ENCODE results near the gene MAPKAPK3. TPM values are rescaled to one million over a fixed set of nuclear protein-coding genes. Genes with fewer than 3 reads are reported as not detected.

The MAPKAPK3 gene
- total and polyA plus RNA-seq, 2 experiments from 2014 or later: 33.2 to 72.1 TPM

GRCh38 chr3:50650018-50650417, 33.1 kb downstream of the MAPKAPK3 start:
- Histone ChIP-seq H2AFZ (no peak overlapping the region), H3K9me3 (ENCODE audit: low read depth) (no peaks in the 10 kb centered on the region), H3F3A (ENCODE audit: insufficient read depth) (no peaks in the 10 kb centered on the region), H3K4me1 (ENCODE audit: insufficient read depth) (peaks cover 11% of the 10 kb centered on the region; the same call in 1 of the 2 replicates), H3K27me3 (replicated peaks; ENCODE audit: insufficient read depth) (no peaks in the 10 kb centered on the region), H4K20me1 (ENCODE audit: insufficient read depth) (no peaks in the 10 kb centered on the region), H3K4me3 (no peak overlapping the region), H3K9me2 (ENCODE audit: insufficient read depth) (no peaks in the 10 kb centered on the region), H3K4me2 (ENCODE audit: unreplicated experiment) (no peak overlapping the region), H3K27ac (no peak overlapping the region), H3K9ac (no peak overlapping the region), H3K36me3 (ENCODE audit: low read depth) (no peaks in the 10 kb centered on the region; the same call in 1 of the 2 replicates), H3K79me2 (ENCODE audit: insufficient read depth) (no peaks in the 10 kb centered on the region)
- in situ Hi-C loops (cut with MboI): no loop called here
- 93 to 100% methylated on average over 1 of the region's 1 CpG for WGBS, 2 experiments (ENCODE audit: low coverage in 1 of 2, low lambda C conversion rate in 2 of 2, missing lambda C conversion rate in 2 of 2)
- TF ChIP-seq EZH2 (IDR thresholded peaks at IDR 0.05; ENCODE audit: insufficient read depth, poor library complexity, severe bottlenecking) (no peak), EZH2phosphoT487 (IDR thresholded peaks at IDR 0.05; ENCODE audit: insufficient read depth, low read depth) (no peak)
- DNase-seq: no peak

GRCh38 chr3:50651445-50651844, 34.5 kb downstream of the MAPKAPK3 start:
- in situ Hi-C loops (cut with MboI): no loop called here
- Histone ChIP-seq H3K9ac (no peak overlapping the region), H4K20me1 (ENCODE audit: insufficient read depth) (no peaks in the 10 kb centered on the region), H3K4me3 (no peak overlapping the region), H3K4me1 (ENCODE audit: insufficient read depth) (peaks cover 14% of the 10 kb centered on the region; the same call in 1 of the 2 replicates), H3K27ac (no peak overlapping the region), H3K4me2 (ENCODE audit: unreplicated experiment) (no peak overlapping the region), H3K79me2 (ENCODE audit: insufficient read depth) (no peaks in the 10 kb centered on the region), H2AFZ (no peak overlapping the region), H3K9me3 (ENCODE audit: low read depth) (no peaks in the 10 kb centered on the region), H3K27me3 (replicated peaks; ENCODE audit: insufficient read depth) (no peaks in the 10 kb centered on the region), H3K36me3 (ENCODE audit: low read depth) (no peaks in the 10 kb centered on the region), H3K9me2 (ENCODE audit: insufficient read depth) (no peaks in the 10 kb centered on the region), H3F3A (ENCODE audit: insufficient read depth) (no peaks in the 10 kb centered on the region)
- no peak for TF ChIP-seq EZH2phosphoT487 (IDR thresholded peaks at IDR 0.05; ENCODE audit: insufficient read depth, low read depth)
- no peak for TF ChIP-seq EZH2 (IDR thresholded peaks at IDR 0.05; ENCODE audit: insufficient read depth, poor library complexity, severe bottlenecking)
- no peak for DNase-seq
- 85 to 86% methylated on average over 8 of the region's 8 CpGs for WGBS, 2 experiments (ENCODE audit: low coverage in 1 of 2, low lambda C conversion rate in 2 of 2, missing lambda C conversion rate in 2 of 2)

DNA sequence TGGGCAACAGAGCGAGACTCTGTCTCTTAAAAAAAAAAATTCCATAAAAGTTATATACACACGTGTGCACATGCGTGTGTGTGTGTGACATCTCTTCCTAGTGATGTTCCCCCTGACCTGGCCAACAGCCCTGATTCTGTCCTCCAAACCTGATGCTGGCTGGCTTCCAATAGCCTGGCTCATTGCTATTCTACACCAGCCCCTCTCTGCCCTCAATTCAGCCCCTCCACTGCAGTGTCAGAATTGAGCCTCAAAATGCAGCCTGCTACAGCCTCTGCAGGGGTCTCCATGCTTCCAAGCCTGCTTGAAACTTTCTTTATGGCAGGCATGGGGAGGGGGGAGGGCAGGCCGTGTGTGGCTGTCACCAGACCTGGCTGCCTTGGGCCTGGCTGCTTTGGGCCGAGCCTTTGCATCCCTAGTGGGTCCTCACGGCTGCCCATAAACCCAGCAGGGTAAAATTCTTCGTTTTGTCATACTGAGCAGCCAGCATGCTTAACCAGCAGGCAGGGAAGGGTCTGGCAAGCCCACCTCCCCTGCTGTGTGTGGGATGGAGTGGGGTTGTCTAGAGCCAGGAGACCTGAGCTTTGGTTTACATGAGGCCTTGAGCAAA, 35.1 kb downstream of the MAPKAPK3 start:
- peaks cover 14% of the 10 kb centered on the region; the same call in 1 of the 2 replicates for H3K4me1 ChIP-seq (ENCODE audit: insufficient read depth)
- H3F3A ChIP-seq (ENCODE audit: insufficient read depth): no peaks in the 10 kb centered on the region
- no peak overlapping the region for H3K4me2 ChIP-seq (ENCODE audit: unreplicated experiment)
- no peak overlapping the region for H3K9ac ChIP-seq
- no peak for DNase-seq
- no peak for TF ChIP-seq EZH2 (IDR thresholded peaks at IDR 0.05; ENCODE audit: insufficient read depth, poor library complexity, severe bottlenecking)
- no peak for TF ChIP-seq EZH2phosphoT487 (IDR thresholded peaks at IDR 0.05; ENCODE audit: insufficient read depth, low read depth)
- H3K4me3 ChIP-seq: no peak overlapping the region
- H3K27me3 ChIP-seq (replicated peaks; ENCODE audit: insufficient read depth): no peaks in the 10 kb centered on the region
- H2AFZ ChIP-seq: no peak overlapping the region
- in situ Hi-C loops (cut with MboI): no loop called here
- no peaks in the 10 kb centered on the region for H3K9me3 ChIP-seq (ENCODE audit: low read depth)
- no peaks in the 10 kb centered on the region for H3K36me3 ChIP-seq (ENCODE audit: low read depth)
- no peaks in the 10 kb centered on the region for H3K79me2 ChIP-seq (ENCODE audit: insufficient read depth)
- no peaks in the 10 kb centered on the region for H3K9me2 ChIP-seq (ENCODE audit: insufficient read depth)
- H4K20me1 ChIP-seq (ENCODE audit: insufficient read depth): no peaks in the 10 kb centered on the region
- H3K27ac ChIP-seq: no peak overlapping the region
- 72 to 76% methylated on average over 7 of the region's 7 CpGs for WGBS, 2 experiments (ENCODE audit: low coverage in 1 of 2, low lambda C conversion rate in 2 of 2, missing lambda C conversion rate in 2 of 2)

- no peaks in the 10 kb centered on the region for H3K36me3 ChIP-seq (ENCODE audit: low read depth)
- no peaks in the 10 kb centered on the region for H4K20me1 ChIP-seq (ENCODE audit: insufficient read depth)
- H3F3A ChIP-seq (ENCODE audit: insufficient read depth): no peaks in the 10 kb centered on the region
- no peaks in the 10 kb centered on the region for H3K9me2 ChIP-seq (ENCODE audit: insufficient read depth)
- no peak overlapping the region for H3K4me3 ChIP-seq
- H3K9ac ChIP-seq: no peak overlapping the region
- in situ Hi-C loops (cut with MboI): no loop called here
- 63 to 73% methylated on average over 2 of the region's 2 CpGs for WGBS, 2 experiments (ENCODE audit: low coverage in 1 of 2, low lambda C conversion rate in 2 of 2, missing lambda C conversion rate in 2 of 2)
- H3K9me3 ChIP-seq (ENCODE audit: low read depth): no peaks in the 10 kb centered on the region
- H3K79me2 ChIP-seq (ENCODE audit: insufficient read depth): no peaks in the 10 kb centered on the region
- no peaks in the 10 kb centered on the region for H3K27me3 ChIP-seq (replicated peaks; ENCODE audit: insufficient read depth)
- no peak for TF ChIP-seq EZH2 (IDR thresholded peaks at IDR 0.05; ENCODE audit: insufficient read depth, poor library complexity, severe bottlenecking)
- TF ChIP-seq EZH2phosphoT487 (IDR thresholded peaks at IDR 0.05; ENCODE audit: insufficient read depth, low read depth): no peak
- H2AFZ ChIP-seq: no peak overlapping the region
- H3K4me2 ChIP-seq (ENCODE audit: unreplicated experiment): no peak overlapping the region
- H3K4me1 ChIP-seq (ENCODE audit: insufficient read depth): peaks cover 15% of the 10 kb centered on the region
- no peak for DNase-seq
- no peak overlapping the region for H3K27ac ChIP-seq
Measured at GRCh38 chr3:50652709-50653108, 35.8 kb downstream of the MAPKAPK3 start.

All from GM23248 (cell line).